OCI-LY7 (cell line): ENCODE data around the gene RIIAD1.
"Not testable (repeated sequence)": the region's sequence is repeated elsewhere in the genome, so short reads cannot be mapped to it uniquely, and the experiment has no call there.

Experiments
- EZH2phosphoT487 ChIP-seq: fragments of 200-600 bp; sonication (generic); IDR thresholded peaks from 2 replicates; pipeline ENCODE4 v1.6.1; 2018; ENCODE audit warnings: low read depth, borderline replicate concordance, mild to moderate bottlenecking, mixed run types, antibody characterized with exemption, low read length, moderate library complexity, mixed read lengths
- TF ChIP-seq, protein P1 (sequence below): fragments of 200-600 bp; sonication (generic); conservative IDR thresholded peaks from 2 replicates; pipeline ENCODE4 v1.5.1; 2014; ENCODE audit warnings: mild to moderate bottlenecking, antibody characterized with exemption, low read length, moderate library complexity, mixed read lengths

DNA sequence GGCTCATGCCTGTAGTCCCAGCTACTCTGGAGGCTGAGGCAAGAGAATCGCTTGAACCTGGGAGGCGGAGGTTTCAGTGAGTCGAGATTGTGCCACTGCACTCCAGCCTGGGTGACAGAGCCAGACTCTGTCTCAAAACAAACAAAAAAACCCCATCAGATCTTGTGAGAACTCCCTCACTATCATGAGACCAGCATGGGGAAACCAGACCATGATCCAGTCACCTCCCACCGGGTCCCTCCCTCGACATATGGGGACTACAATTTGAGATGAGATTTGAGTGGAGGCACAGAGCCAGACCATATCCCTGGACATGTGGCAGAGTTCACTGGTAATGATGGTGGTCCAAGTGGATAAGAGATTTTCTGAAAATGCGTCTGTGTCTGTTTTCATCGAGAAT lies 38.4 kb upstream of the RIIAD1 start:
- TF ChIP-seq, protein P1, sequence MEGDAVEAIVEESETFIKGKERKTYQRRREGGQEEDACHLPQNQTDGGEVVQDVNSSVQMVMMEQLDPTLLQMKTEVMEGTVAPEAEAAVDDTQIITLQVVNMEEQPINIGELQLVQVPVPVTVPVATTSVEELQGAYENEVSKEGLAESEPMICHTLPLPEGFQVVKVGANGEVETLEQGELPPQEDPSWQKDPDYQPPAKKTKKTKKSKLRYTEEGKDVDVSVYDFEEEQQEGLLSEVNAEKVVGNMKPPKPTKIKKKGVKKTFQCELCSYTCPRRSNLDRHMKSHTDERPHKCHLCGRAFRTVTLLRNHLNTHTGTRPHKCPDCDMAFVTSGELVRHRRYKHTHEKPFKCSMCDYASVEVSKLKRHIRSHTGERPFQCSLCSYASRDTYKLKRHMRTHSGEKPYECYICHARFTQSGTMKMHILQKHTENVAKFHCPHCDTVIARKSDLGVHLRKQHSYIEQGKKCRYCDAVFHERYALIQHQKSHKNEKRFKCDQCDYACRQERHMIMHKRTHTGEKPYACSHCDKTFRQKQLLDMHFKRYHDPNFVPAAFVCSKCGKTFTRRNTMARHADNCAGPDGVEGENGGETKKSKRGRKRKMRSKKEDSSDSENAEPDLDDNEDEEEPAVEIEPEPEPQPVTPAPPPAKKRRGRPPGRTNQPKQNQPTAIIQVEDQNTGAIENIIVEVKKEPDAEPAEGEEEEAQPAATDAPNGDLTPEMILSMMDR, result not testable (repeated sequence)
- TF ChIP-seq EZH2phosphoT487, result not testable (repeated sequence)
